ENCODE data around the gene RPS3A.
"Not testable (repeated sequence)": the region's sequence is repeated elsewhere in the genome, so short reads cannot be mapped to it uniquely, and the experiment has no call there.

GRCh38 chr4:151136048-151136447 lies 36.6 kb downstream of the RPS3A start:
- not testable (repeated sequence) for TF ChIP-seq EZH2 (IDR thresholded peaks at IDR 0.05); POLR2AphosphoS5 (IDR thresholded peaks at IDR 0.05; ENCODE audit: borderline replicate concordance, low read depth, low read length)

Measured in SK-N-MC (cell line).